ENCODE measurements around the gene HPGD. TPM values are rescaled to one million over a fixed set of nuclear protein-coding genes. Genes with fewer than 3 reads are reported as not detected.
"Not testable (repeated sequence)": the region's sequence is repeated elsewhere in the genome, so short reads cannot be mapped to it uniquely, and the experiment has no call there.

The HPGD gene
- total RNA-seq, 1 experiment from 2014 or later = 18.6 TPM

DNA sequence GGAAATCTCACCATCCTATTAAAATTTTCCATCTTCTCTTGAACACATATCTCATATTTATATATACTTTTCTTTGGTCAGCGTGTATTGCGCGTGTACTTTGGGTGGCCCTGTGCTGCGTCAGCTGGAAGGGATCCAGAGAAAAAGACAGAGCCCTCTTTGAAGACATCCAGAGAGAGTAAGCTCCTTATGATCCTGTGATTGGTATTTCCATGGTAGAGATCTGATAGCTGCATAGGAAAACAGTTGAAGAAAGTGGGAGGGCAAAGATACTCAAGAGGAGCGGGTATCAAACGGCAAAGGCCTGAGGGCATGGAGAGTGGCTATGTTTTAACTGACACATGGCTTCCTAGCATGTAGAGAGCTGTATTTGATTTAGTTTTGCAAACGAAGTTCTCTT lies 4.4 kb upstream of the HPGD start:
- DNase-seq (ENCODE audit: low spot score) = no peak

DNA sequence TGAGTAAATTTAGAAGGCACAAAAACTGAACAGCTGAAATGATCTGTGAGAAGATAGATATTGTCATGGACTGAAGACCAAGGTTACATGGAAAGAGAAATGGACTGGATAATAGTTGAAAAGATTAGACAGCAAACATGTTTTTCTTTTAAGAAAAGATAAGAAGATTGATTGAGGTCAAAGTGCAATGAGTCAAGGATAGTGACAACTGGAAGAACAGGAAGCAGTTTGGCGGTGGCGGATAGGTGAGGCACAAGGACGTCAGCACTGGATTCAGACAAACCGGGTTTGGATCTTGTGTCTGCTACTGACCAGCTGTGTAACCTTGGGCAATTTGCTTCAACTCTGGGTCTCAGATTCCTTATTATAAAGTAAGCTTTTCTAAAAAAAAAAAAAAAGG lies 2.0 kb upstream of the HPGD start:
- DNase-seq (ENCODE audit: low spot score) = peak; percentile 37

DNA sequence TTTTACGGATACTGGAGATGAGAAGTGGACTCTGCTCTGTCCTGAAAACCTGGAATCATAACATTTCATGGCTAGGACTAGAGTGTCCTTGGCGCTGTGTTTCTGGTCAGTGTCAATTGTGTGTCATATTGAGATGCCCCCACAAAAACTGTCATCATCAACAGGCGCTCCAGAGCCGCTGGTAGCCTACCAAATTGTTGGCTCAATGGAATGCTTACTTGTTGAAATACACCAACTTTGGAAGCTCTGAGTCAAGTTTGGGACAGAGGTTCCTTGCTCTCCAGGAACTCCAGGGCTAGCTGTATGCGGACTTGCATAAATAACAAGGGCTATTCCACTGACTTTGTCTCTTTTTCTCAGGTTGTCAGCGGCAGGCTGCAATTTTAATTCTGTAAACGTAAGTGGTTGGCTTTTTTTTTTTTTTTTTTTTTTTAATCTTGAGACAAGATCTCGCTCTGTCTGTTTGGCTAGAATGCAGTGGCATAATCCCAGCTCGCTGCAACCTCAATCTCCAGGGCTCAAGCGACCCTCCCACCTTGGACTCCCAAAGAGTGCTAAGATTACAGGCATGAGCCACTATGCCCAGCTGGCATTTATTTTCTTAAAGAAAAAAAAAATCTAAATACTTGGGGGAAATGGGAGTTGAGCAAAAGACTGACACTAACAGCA lies 871 bp upstream of the HPGD start:
- DNase-seq (ENCODE audit: low spot score) = peak; percentile 34

DNA sequence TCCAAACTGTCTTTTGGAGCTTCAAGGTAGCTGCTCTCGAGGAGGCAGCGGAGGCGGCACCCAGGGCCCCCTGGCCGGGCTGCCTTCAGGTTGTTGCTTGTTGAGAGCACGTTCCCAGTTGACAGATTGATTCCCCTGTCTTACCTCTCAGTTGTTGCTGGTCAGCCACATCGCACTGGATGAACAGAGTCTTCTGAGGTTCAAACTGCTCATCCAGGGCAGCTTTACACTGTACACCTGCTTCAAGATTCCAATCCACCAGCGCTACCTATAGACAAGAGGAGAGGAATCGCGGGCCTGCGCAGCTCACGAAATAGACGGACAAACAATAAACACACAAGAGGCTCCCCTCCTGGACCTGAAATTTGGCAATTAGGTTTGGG lies 497 bp downstream of the HPGD start:
- peak; percentile 74 for DNase-seq (ENCODE audit: low spot score)

DNA sequence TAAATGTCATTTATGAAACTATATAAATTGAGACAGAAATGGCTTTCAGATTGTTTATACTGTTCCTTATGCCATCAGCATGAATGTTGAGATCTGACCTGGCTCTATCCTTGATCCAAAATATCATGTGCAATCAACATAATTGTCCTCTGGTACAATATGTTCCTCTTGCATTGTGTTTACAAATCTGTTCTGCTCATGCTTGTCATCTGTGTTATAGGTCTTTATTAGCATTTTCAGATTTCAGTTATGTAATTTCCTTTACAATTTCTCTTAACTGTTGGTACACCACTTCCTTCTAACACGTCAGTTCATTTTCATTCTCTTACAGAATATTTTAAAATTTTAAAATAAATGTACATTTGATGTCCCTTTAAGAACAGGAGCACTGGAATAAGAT lies 1.6 kb downstream of the HPGD start:
- DNase-seq (ENCODE audit: low spot score) = no peak

DNA sequence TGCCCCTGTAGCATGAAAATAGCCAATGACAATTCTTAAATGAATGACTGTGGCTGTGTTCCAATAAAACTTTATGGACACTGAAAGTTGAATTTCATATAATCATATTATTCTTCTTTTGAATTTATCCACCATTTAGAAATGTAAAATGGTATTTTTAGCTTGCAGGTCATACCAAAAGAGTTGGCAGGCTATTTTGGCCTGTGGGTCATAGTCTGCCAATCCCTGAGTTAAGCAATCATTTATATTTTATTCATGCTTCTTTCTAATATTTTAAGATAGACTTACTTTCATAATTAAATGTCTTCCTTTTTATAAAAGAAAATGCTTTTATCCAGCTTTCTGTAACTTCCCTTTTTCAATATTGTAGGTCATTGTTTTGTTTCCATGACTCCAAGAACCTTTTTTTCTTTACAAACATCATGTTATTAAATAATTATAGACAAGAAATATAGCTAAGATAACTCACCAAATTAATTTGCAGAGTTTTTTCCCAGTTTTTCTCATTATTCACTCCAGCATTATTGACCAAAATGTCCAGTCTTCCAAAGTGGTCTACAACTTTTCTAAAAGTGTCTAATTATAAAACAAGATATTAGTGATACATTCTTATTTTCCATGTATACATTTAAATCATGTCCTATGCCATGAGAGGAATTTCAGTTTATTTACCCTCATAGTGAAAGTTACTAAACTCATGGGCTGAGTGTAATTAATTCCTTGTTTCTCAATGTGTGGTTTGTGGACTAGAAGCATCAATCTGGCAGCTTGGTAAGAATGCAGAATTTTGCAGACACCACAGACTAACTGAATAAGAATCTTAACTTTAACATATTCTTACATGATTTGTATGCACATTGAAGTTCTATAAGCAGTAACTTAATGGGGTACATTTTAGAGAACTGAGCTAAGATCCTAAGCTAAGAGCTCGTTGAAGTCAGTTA lies 4.5 kb downstream of the HPGD start:
- no peak for DNase-seq (ENCODE audit: low spot score)

DNA sequence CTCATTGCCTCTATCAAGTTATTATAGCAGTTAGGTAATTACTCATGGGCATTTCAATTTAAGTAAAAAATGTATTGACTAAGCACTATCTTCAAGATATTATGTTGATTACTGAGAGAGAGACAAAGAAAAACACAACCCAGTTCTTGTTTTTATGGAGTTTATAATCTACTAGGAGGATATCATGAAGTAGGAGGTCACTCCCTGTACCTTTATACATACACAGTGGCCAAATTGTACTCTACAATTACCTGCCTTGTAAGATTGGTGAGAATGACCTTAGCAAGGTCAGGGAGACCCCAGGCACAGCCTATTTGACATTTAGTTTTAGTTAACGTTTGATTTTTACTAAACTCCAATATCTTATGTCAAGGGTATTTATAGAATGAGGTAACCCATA lies 5.5 kb downstream of the HPGD start:
- DNase-seq (ENCODE audit: low spot score) = no peak

DNA sequence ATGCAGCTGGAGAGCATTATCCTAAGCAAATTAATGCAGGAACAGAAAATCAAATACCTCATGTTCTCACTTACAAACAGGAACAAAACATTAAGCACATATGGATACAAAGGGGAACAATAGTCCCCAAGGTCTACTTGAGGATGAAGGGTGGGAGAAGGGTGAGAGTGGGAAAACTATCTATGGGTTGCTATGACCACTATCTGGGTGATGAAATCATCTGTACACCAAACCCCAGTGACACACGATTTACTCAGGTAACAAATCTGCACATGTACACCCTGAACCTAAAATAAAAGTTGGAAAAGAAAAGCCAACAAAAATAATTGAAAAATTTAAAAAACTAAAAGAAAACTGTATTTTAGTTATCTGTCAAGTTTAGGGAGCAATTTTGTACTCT lies 5.9 kb downstream of the HPGD start:
- no peak for DNase-seq (ENCODE audit: low spot score)

DNA sequence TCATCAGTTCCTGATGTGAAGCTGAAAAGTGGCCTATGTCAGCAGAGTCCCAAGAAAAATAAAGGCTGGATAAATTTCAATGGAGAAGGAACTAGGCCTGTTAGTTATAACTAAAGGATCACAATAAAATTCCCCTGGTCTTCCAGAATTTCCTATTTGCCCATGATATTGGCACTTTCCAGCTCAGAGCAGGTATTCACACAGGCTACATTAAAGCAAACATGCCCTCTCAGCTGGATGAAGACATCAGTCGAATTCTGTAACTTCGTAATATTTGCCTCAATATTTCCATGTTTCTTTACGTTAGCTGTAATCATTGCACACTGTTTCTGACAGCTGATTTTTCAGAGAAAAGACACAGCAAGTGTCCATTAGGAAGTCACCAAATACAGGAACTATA lies 9.5 kb downstream of the HPGD start:
- no peak for DNase-seq (ENCODE audit: low spot score)

DNA sequence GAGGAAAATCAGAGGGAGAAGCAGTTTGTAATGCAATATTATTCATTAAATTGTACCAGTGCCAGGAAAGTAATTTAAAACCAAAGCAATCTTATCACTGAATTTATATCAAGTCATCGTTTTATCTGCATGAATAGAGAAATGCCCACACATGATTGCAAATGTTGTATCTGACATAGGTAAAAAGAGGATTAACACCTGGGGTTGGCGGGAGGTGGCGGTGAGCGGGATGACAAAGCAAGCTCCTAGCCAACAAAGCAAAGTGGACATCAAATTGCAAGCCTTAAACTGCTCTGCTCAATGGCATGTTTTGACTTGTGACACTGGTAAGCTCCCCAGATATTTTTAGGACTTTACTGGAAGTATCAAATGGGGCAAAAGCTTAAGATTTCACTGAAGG lies 16.4 kb downstream of the HPGD start:
- no peak for DNase-seq (ENCODE audit: low spot score)

DNA sequence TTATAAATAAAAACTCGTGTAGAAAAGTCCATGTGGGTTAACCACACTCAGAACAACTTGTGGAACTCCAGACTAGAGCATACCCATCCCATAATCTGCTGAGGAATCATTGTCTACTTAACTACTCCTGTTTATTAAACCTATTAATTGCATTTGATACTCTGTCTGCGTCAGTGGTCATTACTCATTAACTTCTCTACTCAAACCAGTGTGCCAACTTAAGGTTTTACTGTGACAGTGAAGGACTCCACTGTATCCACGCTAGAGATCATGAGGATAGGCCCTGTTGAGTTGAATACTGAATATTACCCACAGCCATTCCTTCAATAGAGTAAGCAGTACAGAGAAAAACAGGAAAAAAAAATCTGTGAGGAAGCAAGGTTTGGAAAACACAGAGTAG lies 17.3 kb downstream of the HPGD start:
- peak; percentile 54 for DNase-seq (ENCODE audit: low spot score)

DNA sequence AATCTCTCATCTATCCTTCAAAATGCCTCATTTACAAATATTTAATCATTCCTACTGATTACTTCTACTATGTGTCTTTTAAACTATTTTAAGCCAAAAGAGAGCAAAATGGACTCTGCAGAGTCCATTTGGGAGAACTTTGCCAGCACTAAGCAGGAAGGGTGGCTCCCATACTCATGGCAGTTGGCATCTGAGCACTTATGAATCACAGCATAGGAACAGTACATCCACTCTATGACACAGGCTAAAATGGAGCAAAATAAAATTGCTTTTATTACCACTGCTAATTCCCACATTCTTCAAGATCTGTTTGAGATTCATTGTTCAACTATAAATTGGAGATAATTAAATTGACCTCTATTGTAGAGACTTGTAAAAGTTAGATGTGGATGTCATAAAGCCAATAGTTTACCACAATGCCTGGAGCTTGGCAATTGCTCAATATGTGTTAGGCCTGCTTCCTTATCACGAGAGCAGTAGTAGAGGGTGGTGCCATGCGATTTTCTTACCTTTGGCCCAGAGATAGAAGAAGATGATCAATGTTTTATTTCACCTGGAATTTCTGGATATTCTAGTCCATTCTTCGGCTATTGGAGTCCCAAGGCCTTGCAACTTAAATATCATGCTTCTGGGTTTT lies 19.1 kb downstream of the HPGD start:
- DNase-seq (ENCODE audit: low spot score) = peak; percentile 48

DNA sequence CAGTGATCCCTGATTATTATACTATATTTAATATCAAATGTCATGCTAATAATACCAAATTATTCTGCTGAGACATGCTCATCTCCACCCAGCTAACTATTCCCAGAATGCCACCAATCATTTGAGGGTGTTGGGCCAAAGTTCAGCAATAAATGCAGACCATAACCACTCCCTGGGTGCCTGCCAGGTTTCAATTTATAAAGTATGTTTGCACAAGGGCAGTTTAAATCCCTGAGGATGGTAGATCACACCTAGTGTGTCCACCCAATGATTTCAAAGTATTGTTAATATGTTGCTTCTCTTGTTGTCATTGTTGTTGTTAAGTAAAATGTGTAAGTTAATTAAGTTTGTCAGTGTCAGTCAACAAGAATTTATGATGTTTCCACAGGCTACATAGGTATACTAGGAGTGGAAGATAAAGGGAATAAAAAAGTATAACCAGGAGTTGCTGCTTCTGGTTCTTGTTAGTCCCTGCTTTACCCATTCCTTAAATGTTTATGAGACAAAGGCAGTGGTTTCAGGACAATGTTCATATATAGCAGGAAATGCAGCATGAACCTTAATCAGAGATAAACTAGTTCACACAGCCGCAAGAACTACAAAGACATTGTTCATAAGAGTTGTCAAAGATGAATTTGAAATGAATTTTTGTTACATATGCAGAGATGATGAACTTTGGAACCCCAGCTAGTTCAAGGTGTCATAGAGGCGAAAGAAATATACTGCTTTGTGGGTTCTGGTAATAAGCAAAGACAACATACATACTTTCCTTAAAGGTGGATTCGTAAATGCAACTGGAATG lies 25.5 kb downstream of the HPGD start:
- peak; percentile 82 for DNase-seq (ENCODE audit: low spot score)

DNA sequence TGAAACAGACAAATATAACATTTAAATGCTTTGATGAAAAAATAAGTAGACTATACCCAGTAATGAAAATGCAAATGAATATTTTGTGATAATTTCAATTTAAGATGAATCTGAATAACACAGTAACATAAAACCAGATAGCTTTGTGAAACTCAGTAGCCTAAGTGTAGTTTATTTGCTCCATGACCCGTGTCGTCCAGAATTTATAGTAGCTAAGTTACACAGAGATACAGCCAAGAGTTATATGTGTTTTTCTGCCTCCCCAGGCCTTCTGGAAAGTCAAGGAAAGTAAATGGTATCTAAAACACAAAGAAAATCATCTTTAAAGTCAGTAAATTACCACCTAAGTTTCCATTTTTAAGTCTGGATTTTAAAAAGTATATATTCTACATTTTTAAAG lies 26.7 kb downstream of the HPGD start:
- DNase-seq (ENCODE audit: low spot score) = no peak

DNA sequence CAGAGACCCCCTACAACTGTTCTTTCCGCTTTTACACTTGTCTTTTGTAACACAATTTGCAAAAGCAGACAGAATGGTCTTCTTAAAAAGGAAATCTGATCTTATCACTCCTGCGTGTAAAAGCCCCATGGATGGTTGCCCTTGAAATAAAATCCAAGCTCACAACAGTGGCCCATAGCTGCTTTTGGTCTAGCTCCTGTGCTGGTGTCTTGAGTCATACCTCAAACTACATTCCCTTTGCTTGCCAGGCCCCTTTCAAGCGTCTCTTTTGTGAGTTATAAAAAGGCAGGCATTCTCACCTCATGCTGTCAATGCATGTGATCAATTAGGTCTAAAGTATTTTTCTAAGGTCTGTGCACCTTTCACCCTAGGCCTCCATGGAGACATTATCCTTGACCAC lies 27.6 kb downstream of the HPGD start:
- DNase-seq (ENCODE audit: low spot score) = no peak

DNA sequence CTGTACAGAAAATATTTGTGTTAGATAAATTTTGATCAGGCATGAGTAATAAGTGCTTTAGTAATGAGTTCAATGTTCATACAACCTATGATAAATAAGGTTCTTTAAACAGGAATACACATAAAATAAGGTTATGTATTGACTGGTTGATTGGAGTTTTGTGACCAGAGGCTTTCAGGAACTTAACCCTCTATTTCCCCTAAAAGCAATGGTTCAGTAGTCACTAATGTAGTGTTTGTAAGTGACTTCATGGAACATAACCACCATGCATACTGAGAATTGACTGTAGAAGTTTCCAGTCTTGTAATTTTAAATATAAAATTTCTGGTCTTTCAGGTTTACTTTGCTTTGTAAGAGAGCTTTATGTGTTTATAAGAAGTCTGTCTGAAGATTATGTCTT lies 28.1 kb downstream of the HPGD start:
- DNase-seq (ENCODE audit: low spot score) = no peak

DNA sequence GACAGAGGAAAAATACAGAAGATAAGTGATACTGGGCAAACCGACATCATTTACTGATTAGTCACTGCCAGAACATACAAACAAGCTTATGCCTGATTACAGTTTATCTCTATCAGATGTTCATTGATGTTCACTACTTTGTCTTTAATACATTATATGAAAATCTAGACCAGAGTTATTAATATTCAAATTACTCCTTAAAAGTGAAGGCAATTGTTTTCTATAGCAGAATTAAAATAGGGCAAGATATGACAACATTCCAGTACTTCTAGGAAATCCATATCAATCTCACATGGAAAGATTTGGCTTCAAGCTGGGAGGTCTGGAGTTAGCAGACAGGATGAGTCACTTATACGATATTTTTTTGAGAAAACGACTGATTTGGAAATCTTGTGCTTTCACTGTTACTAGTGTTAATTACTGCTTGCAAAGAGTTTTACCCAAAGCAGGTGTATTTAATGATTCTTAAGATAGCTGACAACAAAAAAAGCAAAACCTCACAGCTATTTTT lies 31.8 kb downstream of the HPGD start:
- DNase-seq (ENCODE audit: low spot score) = no peak

DNA sequence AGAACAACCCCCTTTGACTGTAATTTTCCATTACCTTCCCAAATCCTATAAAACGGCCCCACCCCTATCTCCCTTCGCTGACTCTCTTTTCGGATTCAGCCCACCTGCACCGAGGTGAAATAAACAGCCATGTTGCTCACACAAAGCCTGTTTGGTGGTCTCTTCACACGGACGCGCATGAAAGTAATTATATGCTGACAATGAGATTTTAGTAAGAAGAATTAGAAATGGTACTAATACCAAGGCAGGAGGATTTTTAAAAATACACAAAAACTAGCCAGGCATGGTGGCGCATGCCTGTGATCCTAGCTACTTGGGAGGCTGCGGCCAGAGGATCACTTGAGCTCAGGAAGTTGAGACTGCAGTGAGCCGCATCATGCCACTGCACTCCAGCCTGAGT lies 33.9 kb downstream of the HPGD start:
- not testable (repeated sequence) for DNase-seq (ENCODE audit: low spot score)

DNA sequence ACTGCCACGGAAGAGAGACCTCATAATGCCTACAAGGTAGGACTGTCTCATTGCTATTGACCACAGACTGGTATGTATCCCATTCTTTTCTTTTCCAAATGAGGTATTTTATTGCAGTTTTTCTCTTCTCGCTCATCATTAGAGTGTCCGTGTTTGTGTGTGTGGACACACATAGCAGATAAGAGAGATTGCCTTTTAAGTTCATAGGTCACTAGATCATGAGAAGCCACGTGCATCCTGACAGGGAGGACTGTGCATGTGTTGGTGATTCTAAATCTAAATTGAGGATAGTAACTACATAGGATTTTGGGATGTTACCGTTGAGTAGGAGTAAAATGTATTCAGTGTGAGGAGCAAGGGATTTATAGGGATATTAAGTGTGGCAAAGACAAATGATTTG lies 37.3 kb downstream of the HPGD start:
- no peak for DNase-seq (ENCODE audit: low spot score)

DNA sequence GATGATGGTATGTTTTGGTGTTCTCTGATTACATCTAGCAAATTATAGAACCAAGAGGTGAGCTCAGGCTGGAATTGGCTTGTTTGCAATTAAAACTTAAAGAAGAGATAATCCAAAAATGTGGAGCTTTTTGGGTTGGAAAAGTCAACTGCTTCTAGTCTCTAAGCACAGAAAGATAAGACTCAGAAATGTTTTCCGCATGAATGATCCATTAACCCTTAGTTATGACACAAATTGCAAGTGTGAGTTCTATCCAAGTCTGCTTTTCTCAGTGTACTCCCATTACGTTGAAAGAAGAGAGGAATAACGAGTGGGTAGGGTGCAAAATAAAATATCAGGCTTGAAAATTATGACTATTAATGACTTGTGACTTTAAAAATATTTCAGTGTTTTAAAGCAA lies 38.5 kb downstream of the HPGD start:
- no peak for DNase-seq (ENCODE audit: low spot score)

DNA sequence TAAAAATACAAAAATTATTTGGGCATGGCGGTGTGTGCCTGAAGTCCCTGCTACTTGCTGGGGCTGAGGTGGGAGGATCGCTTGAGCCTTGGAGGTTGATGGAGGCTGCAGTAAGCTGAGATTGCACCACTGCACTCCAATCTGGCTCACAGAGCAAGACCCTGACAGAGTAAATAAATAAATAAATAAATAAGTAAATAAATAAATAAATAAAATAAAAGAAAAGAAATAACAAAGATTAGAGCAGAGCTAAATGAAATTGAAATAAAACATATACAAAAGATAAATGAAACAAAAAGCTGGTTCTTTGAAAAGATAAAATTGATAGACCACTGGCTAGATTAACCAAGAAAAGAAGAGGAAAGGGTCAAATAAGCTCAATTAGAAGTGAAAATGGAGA lies 43.1 kb downstream of the HPGD start:
- DNase-seq (ENCODE audit: low spot score) = no peak

DNA sequence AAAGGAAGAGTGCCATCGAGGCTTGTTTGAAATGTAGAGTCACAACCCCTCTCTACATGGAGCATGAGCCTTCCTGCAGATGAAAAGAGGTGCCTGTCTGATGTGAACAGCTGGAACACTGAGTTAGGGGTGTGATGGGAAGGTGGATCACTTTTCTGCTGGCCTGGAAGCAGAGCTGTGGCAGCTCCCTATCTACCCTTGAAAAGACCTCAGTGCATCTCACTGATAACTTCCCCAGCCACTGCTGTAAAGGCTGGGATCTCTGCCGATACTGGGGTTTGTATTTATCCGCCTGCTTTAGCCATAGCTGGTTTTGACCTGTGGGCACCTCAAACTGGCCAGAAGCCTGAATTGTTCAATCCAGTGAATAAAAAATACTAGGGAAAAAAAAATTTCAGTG lies 46.8 kb downstream of the HPGD start:
- no peak for DNase-seq (ENCODE audit: low spot score)
